Progenitor cell of endocrine pancreas (in vitro differentiated cells): Measurements from ENCODE around the gene INO80. TPM values are rescaled to one million over a fixed set of nuclear protein-coding genes. Genes with fewer than 3 reads are reported as not detected.
"Not testable (repeated sequence)": the region's sequence is repeated elsewhere in the genome, so short reads cannot be mapped to it uniquely, and the experiment has no call there.

Experiments
- DNase-seq: peaks from one replicate; pipeline ENCODE4 v3.0.0; 2021; ENCODE audit warnings: low spot score; ENCODE audit not compliant: unreplicated experiment
- H3K27ac Mint-ChIP-seq: 2 replicates; pipeline ENCODE4 v1.8.0; 2021; ENCODE audit warnings: mild to moderate bottlenecking, moderate library complexity, mixed read lengths
- H3K27me3 Mint-ChIP-seq: 2 replicates; pipeline ENCODE4 v1.8.0; 2021; ENCODE audit warnings: mixed read lengths
- H3K36me3 Mint-ChIP-seq: 2 replicates; pipeline ENCODE4 v1.8.0; 2022; ENCODE audit warnings: mixed read lengths; ENCODE audit not compliant: insufficient read depth
- H3K4me1 Mint-ChIP-seq: 2 replicates; pipeline ENCODE4 v1.8.0; 2021; ENCODE audit warnings: low read depth, mixed read lengths
- H3K4me3 Mint-ChIP-seq: 2 replicates; pipeline ENCODE4 v1.8.0; 2021; ENCODE audit warnings: low read depth, mild to moderate bottlenecking, moderate library complexity, mixed read lengths
- H3K9me3 Mint-ChIP-seq: 2 replicates; pipeline ENCODE4 v1.8.0; 2021; ENCODE audit warnings: low read depth, mixed read lengths
- CTCF ChIP-seq: fragments of 200-600 bp; sonication (generic); IDR thresholded peaks from one replicate; pipeline ENCODE4 v1.5.0; 2021; ENCODE audit warnings: antibody characterized with exemption, mild to moderate bottlenecking; ENCODE audit not compliant: unreplicated experiment
- total RNA-seq: library from RNA; stranded (reverse); gene quantifications from 2 replicates; pipeline ENCODE4 v1.2.1, GENCODE V29; 2021

The INO80 gene
- total RNA-seq, 1 donor from 2014 or later = 28.1 TPM

DNA sequence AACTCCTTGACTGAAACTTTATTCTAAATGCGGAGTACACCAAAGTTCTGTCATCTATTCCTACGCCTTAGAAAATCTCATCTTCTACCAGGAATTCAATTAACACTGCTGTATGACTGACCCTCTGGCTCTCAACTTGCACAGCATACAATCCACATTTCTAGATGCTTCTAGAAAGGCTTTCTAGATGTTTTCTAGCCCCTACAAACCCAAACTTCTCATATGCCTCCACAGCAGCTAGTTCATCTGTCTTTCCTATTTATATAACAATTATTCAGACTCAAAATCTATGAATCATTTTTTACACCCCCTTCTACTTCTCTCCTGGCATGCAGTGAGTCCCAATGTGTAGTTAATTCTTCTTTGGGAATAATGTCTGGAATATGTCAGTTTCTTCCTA, 13.2 kb downstream of the INO80 start:
- DNase-seq = no peak
- TF ChIP-seq CTCF = no peak
- peaks cover 5% of the 10 kb centered on the region for H3K4me1 Mint-ChIP-seq
- H3K27me3 Mint-ChIP-seq = no peaks in the 10 kb centered on the region
- peak overlapping the region; percentile 17 for H3K27ac Mint-ChIP-seq
- peaks cover 5% of the 10 kb centered on the region for H3K36me3 Mint-ChIP-seq
- H3K4me3 Mint-ChIP-seq = no peak overlapping the region
- H3K9me3 Mint-ChIP-seq = no peaks in the 10 kb centered on the region

- Mint-ChIP-seq H3K4me1 (no peaks in the 10 kb centered on the region), H3K27me3 (no peaks in the 10 kb centered on the region), H3K27ac (no peak overlapping the region), H3K4me3 (no peak overlapping the region), H3K36me3 (peaks cover 15% of the 10 kb centered on the region), H3K9me3 (no peaks in the 10 kb centered on the region)
- no peak for TF ChIP-seq CTCF
- no peak for DNase-seq
Measured at GRCh38 chr15:41096178-41096577, 19.9 kb downstream of the INO80 start.

DNA sequence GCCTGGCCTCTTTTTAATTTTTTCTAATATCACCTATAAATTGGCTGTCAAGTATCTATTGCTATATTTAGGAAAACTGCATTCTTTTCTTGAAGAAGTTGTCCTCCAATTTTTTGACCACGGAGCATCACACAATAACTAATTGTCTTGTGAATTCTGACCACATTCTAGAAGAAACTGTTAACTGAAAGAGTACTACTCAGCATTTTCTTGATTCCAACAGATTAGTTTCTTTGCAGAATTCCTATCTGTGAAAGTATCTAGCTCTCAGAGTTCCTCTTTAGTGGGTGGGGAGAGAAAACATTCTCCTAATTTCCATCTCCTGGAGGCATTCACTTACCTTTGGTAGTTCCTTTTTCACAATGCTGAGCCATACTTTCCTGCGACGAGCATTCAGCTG, 31.1 kb downstream of the INO80 start:
- Mint-ChIP-seq H3K4me1 (no peaks in the 10 kb centered on the region), H3K27me3 (no peaks in the 10 kb centered on the region), H3K36me3 (peaks cover 33% of the 10 kb centered on the region), H3K9me3 (no peaks in the 10 kb centered on the region), H3K27ac (no peak overlapping the region), H3K4me3 (no peak overlapping the region)
- no peak for TF ChIP-seq CTCF
- DNase-seq = no peak

- Mint-ChIP-seq H3K9me3 (no peaks in the 10 kb centered on the region), H3K4me1 (no peaks in the 10 kb centered on the region), H3K27ac (no peak overlapping the region), H3K27me3 (no peaks in the 10 kb centered on the region), H3K4me3 (no peak overlapping the region), H3K36me3 (peaks cover 30% of the 10 kb centered on the region)
- no peak for TF ChIP-seq CTCF
- DNase-seq = no peak
Measured at GRCh38 chr15:41080144-41080543, 35.9 kb downstream of the INO80 start.

DNA sequence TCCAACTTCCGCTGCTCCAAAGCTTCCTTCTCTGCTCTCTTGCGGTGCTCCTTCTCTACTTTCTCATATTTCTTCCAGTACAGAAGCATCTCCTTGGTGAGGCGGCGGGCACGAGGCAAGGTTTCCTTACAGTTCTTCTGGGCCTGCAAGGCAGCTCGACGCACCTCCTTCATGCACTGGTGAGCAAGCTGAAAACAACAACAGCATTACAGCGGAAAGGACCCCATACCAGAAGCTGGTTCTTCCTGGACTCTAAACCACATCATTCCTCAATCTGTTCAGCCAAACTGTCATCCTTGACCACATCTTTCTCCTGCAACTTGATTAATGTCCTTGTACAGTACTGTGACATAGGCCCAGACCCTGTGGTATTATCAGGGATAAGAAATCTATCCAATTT, 36.4 kb downstream of the INO80 start:
- H3K27ac Mint-ChIP-seq = no peak overlapping the region
- H3K36me3 Mint-ChIP-seq = peaks cover 27% of the 10 kb centered on the region
- TF ChIP-seq CTCF = no peak
- no peaks in the 10 kb centered on the region for H3K9me3 Mint-ChIP-seq
- H3K4me1 Mint-ChIP-seq = no peaks in the 10 kb centered on the region
- no peak overlapping the region for H3K4me3 Mint-ChIP-seq
- H3K27me3 Mint-ChIP-seq = no peaks in the 10 kb centered on the region
- no peak for DNase-seq

- not testable (repeated sequence) for H3K4me3 Mint-ChIP-seq, DNase-seq, H3K4me1 Mint-ChIP-seq, H3K27me3 Mint-ChIP-seq, H3K27ac Mint-ChIP-seq, H3K9me3 Mint-ChIP-seq
- peaks cover 28% of the 10 kb centered on the region for H3K36me3 Mint-ChIP-seq
Measured at GRCh38 chr15:41078879-41079278, 37.2 kb downstream of the INO80 start.
